SK-N-SH (cell line): ENCODE measurements around the gene CIPC.

Experiments used
- CTCF ChIP-seq: fragments of 200-600 bp; sonication (generic); IDR thresholded peaks from 2 replicates; pipeline ENCODE4 v1.6.1; 2017; ENCODE audit warnings: antibody characterized with exemption, mild to moderate bottlenecking, moderate library complexity
- EP300 ChIP-seq, 2 experiments: IDR thresholded peaks; 2 replicates each; pipeline versions ENCODE4 v1.4.0 to v1.6.1; 2012; ENCODE audit warnings: borderline replicate concordance in 1 of 2, low read depth in 1 of 2, low read length in 1 of 2
- GATA2 ChIP-seq: sonication (generic); formaldehyde crosslinking; IDR thresholded peaks from 2 replicates; pipeline ENCODE4 v1.5.0; 2020; ENCODE audit warnings: mild to moderate bottlenecking, missing genetic modification reagents
- MAX ChIP-seq: IDR thresholded peaks from 2 replicates; pipeline ENCODE4 v1.4.0; 2012; ENCODE audit warnings: low read depth
- NFIC ChIP-seq: IDR thresholded peaks from 2 replicates; pipeline ENCODE4 v1.4.0; 2012; ENCODE audit warnings: borderline replicate concordance
- POLR2AphosphoS5 ChIP-seq: IDR thresholded peaks from 2 replicates; pipeline ENCODE4 v1.6.1; 2012; ENCODE audit warnings: low read depth, low read length
- RCOR1 ChIP-seq: fragments of 150-350 bp; IDR thresholded peaks from 2 replicates; pipeline ENCODE4 v1.6.1; 2017; ENCODE audit warnings: antibody characterized with exemption, low read length
- TAF1 ChIP-seq: IDR thresholded peaks from 2 replicates; pipeline ENCODE4 v1.6.1; 2012; ENCODE audit warnings: low read depth, mild to moderate bottlenecking, low read length, moderate library complexity, borderline replicate concordance
- USF1 ChIP-seq: IDR thresholded peaks from 2 replicates; pipeline ENCODE4 v1.4.0; 2012; ENCODE audit warnings: low read depth, borderline replicate concordance

GRCh38 chr14:77098529-77099353 lies 683 bp downstream of the CIPC start:
- TF ChIP-seq CTCF, result no peak
- TF ChIP-seq POLR2AphosphoS5, result no peak
- TF ChIP-seq EP300 (IDR thresholded peaks at IDR 0.05; ENCODE audit: borderline replicate concordance in 1 of 2, low read depth in 1 of 2, low read length in 1 of 2), result no peak
- no peak for TF ChIP-seq USF1
- TF ChIP-seq RCOR1, result no peak
- TF ChIP-seq GATA2, result no peak
- TF ChIP-seq TAF1, result no peak
- no peak for TF ChIP-seq NFIC
- no peak for TF ChIP-seq MAX
